ENCODE results near the gene BANK1.

BANK1 gene, protein sequence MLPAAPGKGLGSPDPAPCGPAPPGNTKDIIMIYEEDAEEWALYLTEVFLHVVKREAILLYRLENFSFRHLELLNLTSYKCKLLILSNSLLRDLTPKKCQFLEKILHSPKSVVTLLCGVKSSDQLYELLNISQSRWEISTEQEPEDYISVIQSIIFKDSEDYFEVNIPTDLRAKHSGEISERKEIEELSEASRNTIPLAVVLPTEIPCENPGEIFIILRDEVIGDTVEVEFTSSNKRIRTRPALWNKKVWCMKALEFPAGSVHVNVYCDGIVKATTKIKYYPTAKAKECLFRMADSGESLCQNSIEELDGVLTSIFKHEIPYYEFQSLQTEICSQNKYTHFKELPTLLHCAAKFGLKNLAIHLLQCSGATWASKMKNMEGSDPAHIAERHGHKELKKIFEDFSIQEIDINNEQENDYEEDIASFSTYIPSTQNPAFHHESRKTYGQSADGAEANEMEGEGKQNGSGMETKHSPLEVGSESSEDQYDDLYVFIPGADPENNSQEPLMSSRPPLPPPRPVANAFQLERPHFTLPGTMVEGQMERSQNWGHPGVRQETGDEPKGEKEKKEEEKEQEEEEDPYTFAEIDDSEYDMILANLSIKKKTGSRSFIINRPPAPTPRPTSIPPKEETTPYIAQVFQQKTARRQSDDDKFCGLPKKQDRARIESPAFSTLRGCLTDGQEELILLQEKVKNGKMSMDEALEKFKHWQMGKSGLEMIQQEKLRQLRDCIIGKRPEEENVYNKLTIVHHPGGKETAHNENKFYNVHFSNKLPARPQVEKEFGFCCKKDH

DNA sequence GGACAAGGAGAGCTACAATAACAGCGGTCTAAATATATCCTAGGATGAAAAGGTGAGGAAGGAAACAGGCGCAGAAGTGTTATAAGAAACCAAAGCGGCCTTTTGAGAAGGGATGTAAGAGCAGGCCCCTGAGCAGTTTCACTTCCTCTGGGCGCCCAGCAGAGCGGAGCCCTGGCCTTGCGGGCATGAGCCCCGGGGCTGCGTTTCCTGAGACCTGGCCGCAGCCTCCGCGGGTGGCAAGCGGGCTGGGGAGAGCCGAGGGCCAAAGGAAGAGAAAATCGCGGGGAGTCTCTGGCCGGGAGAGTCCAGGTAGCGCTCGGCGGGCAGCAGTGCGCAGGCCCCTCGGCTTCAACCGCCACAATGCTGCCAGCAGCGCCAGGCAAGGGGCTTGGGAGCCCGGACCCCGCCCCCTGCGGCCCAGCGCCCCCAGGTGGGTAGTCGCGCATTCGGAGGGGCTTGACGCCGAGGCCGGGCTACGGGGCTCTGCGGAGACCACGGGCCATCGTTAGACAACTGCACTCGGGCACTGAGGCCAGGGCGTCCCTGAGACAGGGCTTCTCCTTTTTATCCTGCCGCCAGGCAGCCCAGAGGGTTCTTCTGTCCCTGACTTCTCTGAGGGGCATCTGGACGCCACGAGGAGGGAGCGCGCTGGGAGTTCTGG lies at the start of gene BANK1:
Gene BANK1, plus strand, starts transcription at position 210 of the 661 bp plus-strand sequence. Its CDS starts 151 bp downstream, at position 361.
- no peak for TF ChIP-seq ZNF274 (IDR thresholded peaks at IDR 0.05; ENCODE audit: low read depth, low read length)
- peak within 1 kb of the TSS; percentile 48; the same call in 1 of the 2 replicates for H3K4me3 ChIP-seq (ENCODE audit: low read length)

DNA sequence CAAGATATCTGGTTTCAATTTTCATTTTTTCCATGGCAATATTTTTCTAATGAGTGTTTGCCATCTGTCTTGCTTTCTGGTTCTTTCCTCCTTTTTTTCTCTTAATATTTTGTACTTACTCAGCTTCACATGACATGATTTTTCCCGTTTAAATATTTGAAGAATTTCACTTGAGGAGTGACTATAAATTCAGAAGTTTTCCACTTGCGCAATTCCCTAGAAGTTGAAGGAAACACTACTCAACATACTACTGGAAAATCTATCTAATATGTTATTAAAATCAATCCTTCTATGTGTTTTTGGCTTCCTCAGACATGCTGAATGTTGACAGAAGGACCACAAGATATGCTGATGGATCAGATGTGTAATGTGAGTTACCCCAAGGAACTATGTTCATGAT lies 36.8 kb upstream of the BANK1 start:
- no peak for TF ChIP-seq ZNF274 (IDR thresholded peaks at IDR 0.05; ENCODE audit: low read depth, low read length)
- H3K4me3 ChIP-seq (ENCODE audit: low read length) = no peak overlapping the region

DNA sequence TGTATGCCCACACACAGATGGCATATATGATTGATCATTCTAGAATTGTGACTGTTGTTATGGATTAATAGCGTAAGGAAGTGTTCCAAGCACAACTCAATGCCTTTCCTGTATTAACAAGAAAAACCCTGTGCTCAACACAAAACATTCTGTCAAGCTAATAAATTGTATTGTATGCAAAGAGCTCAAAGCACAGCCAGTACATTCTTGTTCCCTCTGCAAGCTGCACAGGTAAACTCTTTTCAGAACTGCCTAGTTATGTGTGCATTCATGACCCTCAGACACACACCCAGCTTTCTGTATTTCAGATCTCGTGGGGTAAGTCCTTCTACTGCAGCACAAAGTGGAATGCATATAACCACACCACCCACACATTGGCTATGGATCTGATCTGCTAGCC lies 34.3 kb upstream of the BANK1 start:
- H3K4me3 ChIP-seq (ENCODE audit: low read length) = no peak overlapping the region
- no peak for TF ChIP-seq ZNF274 (IDR thresholded peaks at IDR 0.05; ENCODE audit: low read depth, low read length)

DNA sequence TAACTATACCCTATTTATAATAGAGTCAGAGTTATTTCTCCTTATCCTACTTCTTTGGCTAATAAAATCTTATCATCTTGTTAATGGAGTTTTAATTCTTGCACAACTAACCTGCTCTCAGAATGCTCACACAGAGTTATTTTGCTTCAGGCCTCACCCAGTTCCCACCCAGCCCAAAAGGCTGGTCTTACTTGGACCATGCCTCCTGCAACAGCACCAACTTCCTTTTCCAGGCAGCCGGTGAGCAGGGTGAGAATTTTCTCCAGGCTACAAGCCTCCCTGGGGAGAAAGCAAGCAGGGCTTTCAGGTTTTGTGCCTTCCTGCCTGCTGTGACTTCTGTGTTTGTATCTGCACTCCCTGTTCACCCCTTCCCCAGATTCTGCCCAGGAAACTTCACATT lies 29.1 kb upstream of the BANK1 start:
- no peak overlapping the region for H3K4me3 ChIP-seq (ENCODE audit: low read length)
- TF ChIP-seq ZNF274 (IDR thresholded peaks at IDR 0.05; ENCODE audit: low read depth, low read length) = no peak

DNA sequence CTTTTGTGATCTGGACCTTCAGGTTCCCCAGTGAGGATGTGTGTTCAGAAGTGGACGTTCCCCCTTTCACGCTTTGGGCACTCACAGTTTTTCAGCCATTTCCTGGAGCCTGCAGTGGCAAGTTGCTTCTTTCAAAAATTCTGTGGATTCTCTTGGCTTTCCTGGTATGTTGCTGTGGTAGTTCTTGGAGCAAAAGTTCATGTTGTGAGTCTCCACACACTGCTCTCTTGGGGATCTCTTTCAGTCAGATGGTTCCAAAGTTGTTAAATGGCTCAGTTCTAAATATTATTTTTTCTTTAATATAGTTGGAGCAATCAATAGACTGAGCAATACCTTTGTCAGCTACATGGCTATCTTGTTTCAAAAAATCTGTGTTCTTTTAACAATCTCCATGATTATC lies 28.5 kb upstream of the BANK1 start:
- no peak for TF ChIP-seq ZNF274 (IDR thresholded peaks at IDR 0.05; ENCODE audit: low read depth, low read length)
- no peak overlapping the region for H3K4me3 ChIP-seq (ENCODE audit: low read length)

DNA sequence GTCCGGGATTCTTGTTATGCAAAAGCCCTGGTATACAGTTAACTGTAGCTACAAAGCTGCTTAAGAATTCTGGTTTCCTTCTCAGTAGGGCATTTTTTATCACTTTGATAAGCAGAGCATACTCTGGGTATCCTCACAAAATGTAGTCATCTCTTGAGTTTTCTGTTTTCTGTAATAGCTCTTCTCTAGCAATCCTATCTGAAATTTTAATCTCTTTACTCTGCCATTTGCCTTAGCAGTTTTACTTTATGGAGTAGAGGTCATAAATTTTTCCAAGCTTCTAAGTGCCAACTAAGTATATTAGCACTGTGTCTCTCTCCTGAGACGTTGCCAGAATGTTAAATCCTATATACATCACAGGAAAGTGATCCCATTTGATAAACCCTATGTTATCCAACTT lies 28.0 kb upstream of the BANK1 start:
- TF ChIP-seq ZNF274 (IDR thresholded peaks at IDR 0.05; ENCODE audit: low read depth, low read length) = no peak
- no peak overlapping the region for H3K4me3 ChIP-seq (ENCODE audit: low read length)

DNA sequence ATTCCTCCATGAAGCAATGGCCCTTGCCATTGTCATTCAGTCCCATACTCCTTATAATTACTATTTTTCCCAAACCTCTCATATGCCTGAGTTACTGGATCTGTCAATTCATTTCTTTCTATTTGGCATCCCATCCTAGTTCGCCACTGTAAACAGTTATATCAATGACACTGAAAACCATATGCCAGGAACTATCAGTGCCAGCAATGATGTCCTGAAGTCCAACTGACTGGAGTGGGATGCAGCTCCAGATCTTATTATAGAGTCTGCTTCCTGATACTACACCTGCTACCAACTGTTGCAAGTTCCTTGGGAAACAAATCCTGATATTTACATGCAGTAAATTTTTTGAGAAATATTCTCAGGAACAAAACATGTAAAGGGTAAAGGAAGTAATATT lies 27.0 kb upstream of the BANK1 start:
- TF ChIP-seq ZNF274 (IDR thresholded peaks at IDR 0.05; ENCODE audit: low read depth, low read length) = no peak
- no peak overlapping the region for H3K4me3 ChIP-seq (ENCODE audit: low read length)

DNA sequence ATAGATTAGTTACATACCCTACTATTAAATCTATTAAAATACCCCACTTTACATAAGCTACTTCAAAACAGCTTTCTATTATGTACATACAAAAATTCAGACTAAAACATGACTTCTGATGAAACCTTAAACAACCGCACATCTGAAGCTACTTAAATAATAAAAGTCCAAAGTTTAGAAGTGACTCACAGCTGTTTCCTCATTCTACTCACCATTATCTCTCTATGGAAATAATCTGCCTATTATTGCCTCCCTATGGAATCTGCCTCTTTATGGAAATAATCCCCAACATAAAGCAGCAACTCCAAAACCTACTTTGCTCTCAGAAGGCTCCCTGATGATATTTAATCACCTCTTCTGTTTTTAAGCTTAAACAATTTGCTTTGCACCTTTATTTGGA lies 15.7 kb upstream of the BANK1 start:
- TF ChIP-seq ZNF274 (IDR thresholded peaks at IDR 0.05; ENCODE audit: low read depth, low read length) = no peak

DNA sequence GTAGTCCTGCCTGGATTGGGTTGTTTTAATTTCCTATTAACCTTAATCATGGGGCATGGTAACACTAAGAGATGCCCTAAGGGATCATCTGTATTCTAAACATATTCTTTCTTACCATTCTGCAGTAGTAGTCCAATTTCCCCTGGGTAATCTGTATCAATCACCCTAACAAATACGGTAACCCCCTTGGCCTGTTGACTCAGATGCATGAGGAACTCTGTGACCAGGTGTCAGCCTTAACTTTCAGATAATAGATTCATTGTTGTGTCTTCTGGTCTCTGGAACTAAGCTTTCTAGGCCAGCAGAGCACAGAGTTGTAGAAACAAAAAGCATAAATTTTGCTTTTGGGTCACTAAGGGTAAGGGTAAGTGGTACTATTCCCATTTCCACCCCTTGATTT lies 13.1 kb upstream of the BANK1 start:
- no peak overlapping the region for H3K4me3 ChIP-seq (ENCODE audit: low read length)
- TF ChIP-seq ZNF274 (IDR thresholded peaks at IDR 0.05; ENCODE audit: low read depth, low read length) = no peak

More for the DNA sequence above, 15.7 kb upstream of the BANK1 start:
- no peak overlapping the region for H3K4me3 ChIP-seq (ENCODE audit: low read length)

DNA sequence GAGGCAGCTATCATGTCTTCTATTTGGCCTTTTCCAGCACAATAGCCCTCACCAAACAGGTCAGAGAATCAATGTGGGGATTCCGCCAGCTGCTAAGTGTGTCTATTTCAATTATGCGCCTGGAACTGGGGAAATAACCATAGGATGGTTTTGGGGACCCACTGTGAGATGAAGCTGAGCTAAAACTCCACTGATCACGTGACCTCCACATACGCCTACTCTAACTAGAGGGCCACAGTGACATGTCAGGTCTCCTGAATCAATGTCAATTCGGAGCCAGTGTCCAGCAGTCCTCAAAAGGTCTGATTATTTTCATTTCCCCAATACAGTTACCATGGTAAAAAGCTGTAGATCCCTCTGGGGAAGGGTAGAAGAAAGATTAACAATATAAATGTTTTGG lies 10.2 kb upstream of the BANK1 start:
- no peak overlapping the region for H3K4me3 ChIP-seq (ENCODE audit: low read length)
- no peak for TF ChIP-seq ZNF274 (IDR thresholded peaks at IDR 0.05; ENCODE audit: low read depth, low read length)

DNA sequence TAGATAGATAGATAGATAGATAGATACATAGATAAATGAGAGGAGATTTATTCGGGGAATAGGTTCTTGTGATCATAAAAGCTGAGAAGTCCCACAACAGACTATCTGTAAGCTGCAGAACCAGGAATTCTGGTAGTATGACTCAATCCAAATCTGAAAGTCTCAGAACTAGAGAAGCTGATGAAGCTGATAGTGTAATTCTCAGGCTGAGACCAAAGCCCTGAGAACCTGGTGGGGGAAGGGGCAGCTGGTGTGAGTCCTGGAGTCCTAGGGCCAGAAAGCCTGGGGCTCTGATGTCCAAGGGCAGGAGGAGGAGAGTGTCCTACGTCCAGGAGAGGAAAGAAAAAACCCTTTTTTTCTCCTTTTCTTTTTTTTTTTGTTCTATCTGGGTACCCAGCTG lies 8.0 kb upstream of the BANK1 start:
- TF ChIP-seq ZNF274 (IDR thresholded peaks at IDR 0.05; ENCODE audit: low read depth, low read length) = no peak
- no peak overlapping the region for H3K4me3 ChIP-seq (ENCODE audit: low read length)

DNA sequence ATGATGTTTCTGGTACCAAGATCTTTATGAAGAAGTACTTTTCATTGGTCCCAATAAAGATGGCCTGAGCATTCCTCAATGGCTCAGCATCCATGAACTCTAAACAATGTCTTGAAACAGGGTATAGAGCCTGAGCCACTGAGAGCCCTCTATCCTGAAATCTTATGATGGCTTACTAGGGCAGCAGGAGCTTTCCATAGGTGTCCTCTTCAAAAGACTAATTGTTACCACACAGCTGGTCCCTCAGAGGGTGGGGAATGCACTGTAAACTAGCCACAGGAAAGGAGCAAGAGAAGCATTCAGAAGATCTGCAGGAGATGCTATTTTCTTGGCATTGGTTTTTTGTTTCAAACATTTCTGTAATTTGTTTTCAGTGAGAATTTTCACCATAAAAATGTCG lies 5.6 kb upstream of the BANK1 start:
- no peak for TF ChIP-seq ZNF274 (IDR thresholded peaks at IDR 0.05; ENCODE audit: low read depth, low read length)
- H3K4me3 ChIP-seq (ENCODE audit: low read length) = no peak overlapping the region

DNA sequence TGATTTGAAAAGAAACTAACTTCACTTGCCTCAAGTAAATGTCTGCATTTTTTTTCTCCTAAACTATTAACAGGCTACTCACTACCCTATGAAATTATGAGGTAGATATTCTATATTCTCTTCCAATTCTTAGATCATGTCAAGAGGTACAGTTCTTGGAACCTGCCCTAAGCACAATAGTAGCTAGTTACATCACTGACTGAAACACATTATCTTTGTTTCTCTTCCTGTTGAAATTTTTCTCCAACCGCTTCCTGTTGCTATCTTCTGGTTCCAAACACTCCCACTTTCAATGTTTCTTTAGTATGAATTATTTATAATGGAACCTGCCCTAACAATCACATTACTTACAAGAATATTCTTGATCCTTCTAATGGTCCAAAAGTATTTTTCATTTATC lies 5.0 kb upstream of the BANK1 start:
- no peak for TF ChIP-seq ZNF274 (IDR thresholded peaks at IDR 0.05; ENCODE audit: low read depth, low read length)
- H3K4me3 ChIP-seq (ENCODE audit: low read length) = no peak overlapping the region

DNA sequence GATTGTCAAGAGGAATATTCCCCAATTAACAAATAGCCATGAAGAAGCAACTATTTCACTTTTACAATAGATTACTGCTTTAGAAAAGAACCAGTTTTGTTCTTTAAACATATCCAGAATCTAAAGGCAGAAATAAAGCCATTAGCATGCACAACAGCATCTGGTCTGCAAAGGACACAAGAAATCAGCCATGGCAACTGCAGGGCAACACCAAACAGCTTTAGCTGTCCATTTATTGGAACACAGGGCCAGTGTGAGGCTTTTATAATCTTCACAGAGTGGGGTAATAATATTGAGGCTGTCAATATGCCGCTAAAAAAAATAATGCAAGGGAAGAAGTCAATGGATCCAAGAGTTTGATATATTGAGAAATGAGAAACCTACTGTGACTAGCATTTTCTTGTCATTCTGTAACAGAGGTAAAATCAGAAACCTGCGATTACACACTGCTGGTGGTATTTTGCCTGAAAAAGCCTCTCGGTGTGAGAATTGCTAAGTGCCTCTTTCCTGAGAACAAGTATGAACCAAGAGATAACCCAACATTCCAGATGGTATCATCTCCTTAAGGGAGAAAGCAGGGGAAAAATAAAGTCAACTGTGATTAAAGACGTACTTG lies 2.7 kb upstream of the BANK1 start:
- no peak overlapping the region for H3K4me3 ChIP-seq (ENCODE audit: low read length)
- no peak for TF ChIP-seq ZNF274 (IDR thresholded peaks at IDR 0.05; ENCODE audit: low read depth, low read length)
